Astrocyte (in vitro differentiated cells and primary cell): Measurements from ENCODE around the gene KDM5B. TPM values are rescaled to one million over a fixed set of nuclear protein-coding genes. Genes with fewer than 3 reads are reported as not detected.

ENCODE experiments used
- DNase-seq: peaks from one replicate; pipeline ENCODE4 v3.0.0-alpha.2; 2010; ENCODE audit warnings: low read depth
- FAIRE-seq: peaks from 2 replicates; lab custom pipeline; 2011; peaks lifted over from hg19 to GRCh38; lab: Jason Lieb, UNC
- H2AFZ ChIP-seq: 2 replicates; pipeline ENCODE4 v1.6.0; 2012; ENCODE audit warnings: low read depth, low read length, inconsistent platforms
- H3K27ac ChIP-seq: 2 replicates; pipeline ENCODE4 v1.5.1; 2011; ENCODE audit warnings: low read depth, low read length, inconsistent platforms
- H3K27me3 ChIP-seq: 2 replicates; pipeline ENCODE4 v1.6.0; 2011; ENCODE audit warnings: low read length, inconsistent platforms; ENCODE audit not compliant: insufficient read depth
- H3K36me3 ChIP-seq: 2 replicates; pipeline ENCODE4 v1.5.1; 2011; ENCODE audit warnings: low read length, inconsistent platforms; ENCODE audit not compliant: insufficient read depth
- H3K4me1 ChIP-seq: 2 replicates; pipeline ENCODE4 v1.5.1; 2011; ENCODE audit warnings: low read length, inconsistent platforms; ENCODE audit not compliant: insufficient read depth
- H3K4me2 ChIP-seq: 2 replicates; pipeline ENCODE4 v1.6.0; 2012; ENCODE audit warnings: low read length, inconsistent platforms
- H3K4me3 ChIP-seq: 2 replicates; pipeline ENCODE4 v1.5.1; 2011; ENCODE audit warnings: low read depth, mild to moderate bottlenecking, low read length, inconsistent platforms; ENCODE audit not compliant: insufficient read depth
- H3K79me2 ChIP-seq: 2 replicates; pipeline ENCODE4 v1.6.0; 2012; ENCODE audit warnings: mild to moderate bottlenecking, low read length, inconsistent platforms; ENCODE audit not compliant: insufficient read depth
- H3K9ac ChIP-seq: 2 replicates; pipeline ENCODE4 v1.6.0; 2012; ENCODE audit warnings: mild to moderate bottlenecking, low read length, inconsistent platforms
- H3K9me3 ChIP-seq: 2 replicates; pipeline ENCODE4 v1.5.1; 2012; ENCODE audit warnings: low read depth, mild to moderate bottlenecking, low read length, inconsistent platforms; ENCODE audit not compliant: insufficient read depth
- H4K20me1 ChIP-seq: 2 replicates; pipeline ENCODE4 v1.6.0; 2012; ENCODE audit warnings: low read length, inconsistent platforms; ENCODE audit not compliant: insufficient read depth
- H3K27ac Mint-ChIP-seq: one replicate; pipeline ENCODE4 v1.8.0; 2021; ENCODE audit warnings: mild to moderate bottlenecking, mixed read lengths; ENCODE audit not compliant: unreplicated experiment
- H3K27me3 Mint-ChIP-seq: one replicate; pipeline ENCODE4 v1.8.0; 2021; ENCODE audit warnings: low read depth, mixed read lengths; ENCODE audit not compliant: unreplicated experiment
- H3K36me3 Mint-ChIP-seq: one replicate; pipeline ENCODE4 v1.8.0; 2021; ENCODE audit warnings: low read depth, mixed read lengths; ENCODE audit not compliant: unreplicated experiment
- H3K4me1 Mint-ChIP-seq: one replicate; pipeline ENCODE4 v1.8.0; 2021; ENCODE audit warnings: low read depth, mixed read lengths; ENCODE audit not compliant: unreplicated experiment
- H3K4me3 Mint-ChIP-seq: one replicate; pipeline ENCODE4 v1.8.0; 2021; ENCODE audit warnings: mild to moderate bottlenecking, moderate library complexity, mixed read lengths; ENCODE audit not compliant: unreplicated experiment
- H3K9me3 Mint-ChIP-seq: one replicate; pipeline ENCODE4 v1.8.0; 2021; ENCODE audit warnings: mild to moderate bottlenecking, mixed read lengths; ENCODE audit not compliant: unreplicated experiment
- CTCF ChIP-seq: IDR thresholded peaks from 2 replicates; pipeline ENCODE4 v1.5.1; 2011; ENCODE audit warnings: low read depth, mild to moderate bottlenecking, inconsistent platforms, low read length, moderate library complexity; ENCODE audit not compliant: insufficient read depth
- EZH2 ChIP-seq: IDR thresholded peaks from 2 replicates; pipeline ENCODE4 v1.6.1; 2012; ENCODE audit warnings: mild to moderate bottlenecking, low read length, inconsistent platforms; ENCODE audit not compliant: insufficient read depth
- total RNA-seq: library from RNA; stranded (reverse); gene quantifications from 2 replicates; pipeline ENCODE4 v1.2.1, GENCODE V29; 2021

The KDM5B gene
- total RNA-seq, 1 donor from 2014 or later = 182 TPM

- Mint-ChIP-seq H3K4me3 (no peak overlapping the region), H3K36me3 (peaks cover 27% of the 10 kb centered on the region), H3K9me3 (no peaks in the 10 kb centered on the region), H3K4me1 (no peaks in the 10 kb centered on the region), H3K27me3 (no peaks in the 10 kb centered on the region), H3K27ac (no peak overlapping the region)
- no peaks in the 10 kb centered on the region for H3K9me3 ChIP-seq
- H3K4me3 ChIP-seq = no peak overlapping the region
- H3K79me2 ChIP-seq = no peaks in the 10 kb centered on the region
- no peak overlapping the region for H3K4me2 ChIP-seq
- no peak overlapping the region for H3K9ac ChIP-seq
- H3K36me3 ChIP-seq = peaks cover 61% of the 10 kb centered on the region
- no peaks in the 10 kb centered on the region for H3K27me3 ChIP-seq
- no peak overlapping the region for H3K27ac ChIP-seq
- peaks cover 42% of the 10 kb centered on the region for H4K20me1 ChIP-seq
- H3K4me1 ChIP-seq = no peaks in the 10 kb centered on the region
- H2AFZ ChIP-seq = no peak overlapping the region
- DNase-seq (no peak), FAIRE-seq (no peak)
- no peak for TF ChIP-seq EZH2
- TF ChIP-seq CTCF = no peak
Measured at GRCh38 chr1:202742496-202742895, 65.7 kb downstream of the KDM5B start.

- Mint-ChIP-seq H3K9me3 (no peaks in the 10 kb centered on the region), H3K36me3 (peaks cover 31% of the 10 kb centered on the region), H3K27me3 (no peaks in the 10 kb centered on the region), H3K4me3 (no peak overlapping the region), H3K27ac (no peak overlapping the region), H3K4me1 (peaks cover 6% of the 10 kb centered on the region)
- no peaks in the 10 kb centered on the region for H3K79me2 ChIP-seq
- no peaks in the 10 kb centered on the region for H3K9me3 ChIP-seq
- peaks cover 86% of the 10 kb centered on the region for H3K36me3 ChIP-seq
- no peaks in the 10 kb centered on the region for H3K4me1 ChIP-seq
- H3K27ac ChIP-seq = no peak overlapping the region
- FAIRE-seq (no peak), DNase-seq (no peak)
- H3K4me3 ChIP-seq = no peak overlapping the region
- no peaks in the 10 kb centered on the region for H3K27me3 ChIP-seq
- no peak overlapping the region for H3K4me2 ChIP-seq
- TF ChIP-seq EZH2 (no peak), CTCF (no peak)
- no peak overlapping the region for H2AFZ ChIP-seq
- H3K9ac ChIP-seq = no peak overlapping the region
- H4K20me1 ChIP-seq = peaks cover 57% of the 10 kb centered on the region
Measured at GRCh38 chr1:202733251-202733650, 75.0 kb downstream of the KDM5B start.

GRCh38 chr1:202728951-202729350 is 79.3 kb downstream of the KDM5B start:
- Mint-ChIP-seq H3K27ac (no peak overlapping the region), H3K4me1 (no peaks in the 10 kb centered on the region), H3K4me3 (no peak overlapping the region), H3K27me3 (no peaks in the 10 kb centered on the region), H3K9me3 (no peaks in the 10 kb centered on the region), H3K36me3 (peaks cover 21% of the 10 kb centered on the region)
- no peak overlapping the region for H2AFZ ChIP-seq
- TF ChIP-seq EZH2 (no peak), CTCF (no peak)
- no peak for FAIRE-seq
- no peaks in the 10 kb centered on the region for H3K9me3 ChIP-seq
- H4K20me1 ChIP-seq = peaks cover 74% of the 10 kb centered on the region
- peaks cover 82% of the 10 kb centered on the region for H3K36me3 ChIP-seq
- no peak for DNase-seq
- H3K4me1 ChIP-seq = no peaks in the 10 kb centered on the region
- no peaks in the 10 kb centered on the region for H3K79me2 ChIP-seq
- no peaks in the 10 kb centered on the region for H3K27me3 ChIP-seq
- no peak overlapping the region for H3K27ac ChIP-seq
- H3K4me2 ChIP-seq = no peak overlapping the region
- no peak overlapping the region for H3K9ac ChIP-seq
- H3K4me3 ChIP-seq = no peak overlapping the region
